Measurements from ENCODE around the gene TOM1L2. TPM values are rescaled to one million over a fixed set of nuclear protein-coding genes. Genes with fewer than 3 reads are reported as not detected.
"Not testable (repeated sequence)": the region's sequence is repeated elsewhere in the genome, so short reads cannot be mapped to it uniquely, and the experiment has no call there.

Gene TOM1L2
- total RNA-seq, 1 experiment from 2014 or later: 24.1 TPM

DNA sequence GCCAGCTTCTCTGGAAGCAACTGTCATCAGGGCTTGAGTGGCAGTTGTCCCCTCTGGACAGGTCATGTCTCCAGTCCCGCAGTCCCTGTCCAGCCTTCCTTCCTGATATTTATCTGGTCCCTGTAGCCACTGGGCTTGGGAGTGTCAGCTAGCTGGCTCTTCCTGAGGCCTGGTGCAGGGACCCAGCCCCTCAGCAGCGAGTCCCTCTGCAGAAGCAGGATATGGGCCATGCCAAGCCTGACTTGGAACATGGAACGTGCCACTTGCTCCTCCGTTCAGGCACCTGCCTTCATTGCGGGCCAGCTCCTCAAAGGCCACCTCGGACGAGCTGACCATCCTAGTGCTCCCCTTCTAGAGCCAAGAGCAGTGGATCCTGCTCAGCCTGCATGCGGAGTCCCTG is 26.7 kb upstream of the TOM1L2 start:
- no TSS peak for BruUV-seq (replicated peaks)

DNA sequence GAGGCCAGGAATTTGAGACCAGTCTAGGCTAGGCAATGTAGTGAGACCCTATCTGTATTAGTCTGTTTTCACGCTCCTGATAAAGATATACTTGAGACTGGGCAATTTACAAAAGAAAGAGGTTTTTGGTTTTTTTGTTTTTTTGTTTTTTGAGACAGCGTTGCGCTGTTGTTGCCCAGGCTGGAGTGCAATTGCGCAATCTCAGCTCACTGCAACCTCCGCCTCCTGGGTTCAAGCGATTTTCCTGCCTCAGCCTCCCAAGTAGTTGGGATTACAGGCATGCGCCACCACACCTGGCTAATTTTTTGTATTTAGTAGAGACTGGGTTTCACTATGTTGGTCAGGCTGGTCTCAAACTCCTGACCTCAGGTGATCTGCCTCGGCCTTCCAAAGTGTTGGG is 23.7 kb upstream of the TOM1L2 start:
- H3K79me2 ChIP-seq (ENCODE audit: insufficient read depth, low read length); RAD21 ChIA-PET (ENCODE audit: low non-redundant PET in 1 of 2, low total read pairs in 2 of 2, uncharacterized antibody in 2 of 2, unreplicated experiment in 2 of 2); H3K9ac ChIP-seq (ENCODE audit: low read length); POLR2A ChIA-PET; H3K27ac ChIP-seq (ENCODE audit: low read depth, low read length); H3K36me3 ChIP-seq (ENCODE audit: control insufficient read depth in 1 of 2, insufficient read depth in 2 of 2, low read length in 2 of 2); DNase-seq (ENCODE audit: low read depth, low spot score); H2AFZ ChIP-seq (ENCODE audit: low read depth, low read length, poor library complexity, severe bottlenecking); ATAC-seq; CTCF ChIA-PET; BruUV-seq (replicated peaks); H3K4me2 ChIP-seq (ENCODE audit: low read length); H3K9me2 ChIP-seq (ENCODE audit: insufficient read depth); intact Hi-C loops (cut with micrococcal nuclease); H3K4me3 ChIP-seq (replicated peaks in 1 of 2; ENCODE audit: low read depth in 1 of 2, low read length in 2 of 2); H3K27me3 ChIP-seq (ENCODE audit: insufficient read depth, low read length); H3K9me3 ChIP-seq (ENCODE audit: control insufficient read depth in 1 of 2, insufficient read depth in 1 of 2, low read depth in 1 of 2, low read length in 2 of 2); H4K20me1 ChIP-seq (ENCODE audit: insufficient read depth): not testable (repeated sequence)
- H3K4me1 ChIP-seq (ENCODE audit: control insufficient read depth in 1 of 2, insufficient read depth in 2 of 2, low read length in 2 of 2): peaks cover 8 to 23% of the 10 kb centered on the region in 2 experiments

More for the DNA sequence above, 26.7 kb upstream of the TOM1L2 start:
- Histone ChIP-seq H3K4me1 (ENCODE audit: control insufficient read depth in 1 of 2, insufficient read depth in 2 of 2, low read length in 2 of 2) (peaks cover 0 to 12% of the 10 kb centered on the region in 2 experiments; a peak in 1 of 4 replicates), H3K9ac (ENCODE audit: low read length) (no peak overlapping the region), H2AFZ (ENCODE audit: low read depth, low read length, poor library complexity, severe bottlenecking) (no peak overlapping the region), H3K4me2 (ENCODE audit: low read length) (no peak overlapping the region), H3K27me3 (ENCODE audit: insufficient read depth, low read length) (no peaks in the 10 kb centered on the region), H3K4me3 (replicated peaks in 1 of 2; ENCODE audit: low read depth in 1 of 2, low read length in 2 of 2) (no peak overlapping the region), H3K9me3 (ENCODE audit: control insufficient read depth in 1 of 2, insufficient read depth in 1 of 2, low read depth in 1 of 2, low read length in 2 of 2) (no peaks in the 10 kb centered on the region), H4K20me1 (ENCODE audit: insufficient read depth) (no peaks in the 10 kb centered on the region), H3K27ac (ENCODE audit: low read depth, low read length) (no peak overlapping the region), H3K36me3 (ENCODE audit: control insufficient read depth in 1 of 2, insufficient read depth in 2 of 2, low read length in 2 of 2) (no peaks in the 10 kb centered on the region), H3K9me2 (ENCODE audit: insufficient read depth) (no peaks in the 10 kb centered on the region), H3K79me2 (ENCODE audit: insufficient read depth, low read length) (no peaks in the 10 kb centered on the region)
- RAD21 ChIA-PET (ENCODE audit: low non-redundant PET in 1 of 2, low total read pairs in 2 of 2, uncharacterized antibody in 2 of 2, unreplicated experiment in 2 of 2): no interaction called here
- no peak for ATAC-seq
- POLR2A ChIA-PET: no interaction called here
- intact Hi-C loops (cut with micrococcal nuclease): no loop called here
- TF ChIP-seq EZH2 (IDR thresholded peaks at IDR 0.05): no peak
- no peak for TF ChIP-seq FOSL1 (IDR thresholded peaks at IDR 0.05; ENCODE audit: low read depth)
- no peak for TF ChIP-seq CEBPB (IDR thresholded peaks at IDR 0.05; ENCODE audit: low read depth)
- TF ChIP-seq EZH2phosphoT487 (IDR thresholded peaks at IDR 0.05; ENCODE audit: borderline replicate concordance): no peak
- TF ChIP-seq, protein P1, sequence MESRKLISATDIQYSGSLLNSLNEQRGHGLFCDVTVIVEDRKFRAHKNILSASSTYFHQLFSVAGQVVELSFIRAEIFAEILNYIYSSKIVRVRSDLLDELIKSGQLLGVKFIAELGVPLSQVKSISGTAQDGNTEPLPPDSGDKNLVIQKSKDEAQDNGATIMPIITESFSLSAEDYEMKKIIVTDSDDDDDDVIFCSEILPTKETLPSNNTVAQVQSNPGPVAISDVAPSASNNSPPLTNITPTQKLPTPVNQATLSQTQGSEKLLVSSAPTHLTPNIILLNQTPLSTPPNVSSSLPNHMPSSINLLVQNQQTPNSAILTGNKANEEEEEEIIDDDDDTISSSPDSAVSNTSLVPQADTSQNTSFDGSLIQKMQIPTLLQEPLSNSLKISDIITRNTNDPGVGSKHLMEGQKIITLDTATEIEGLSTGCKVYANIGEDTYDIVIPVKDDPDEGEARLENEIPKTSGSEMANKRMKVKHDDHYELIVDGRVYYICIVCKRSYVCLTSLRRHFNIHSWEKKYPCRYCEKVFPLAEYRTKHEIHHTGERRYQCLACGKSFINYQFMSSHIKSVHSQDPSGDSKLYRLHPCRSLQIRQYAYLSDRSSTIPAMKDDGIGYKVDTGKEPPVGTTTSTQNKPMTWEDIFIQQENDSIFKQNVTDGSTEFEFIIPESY (IDR thresholded peaks at IDR 0.05; ENCODE audit: extremely low read depth, insufficient replicate concordance, low read length): no peak
- no peak for TF ChIP-seq SRF (IDR thresholded peaks at IDR 0.05; ENCODE audit: low read depth)
- no peak for TF ChIP-seq RAD21 (IDR thresholded peaks at IDR 0.05; ENCODE audit: low read depth)
- TF ChIP-seq POLR2A (IDR thresholded peaks at IDR 0.05; ENCODE audit: borderline replicate concordance, extremely low read depth, insufficient read depth, insufficient read length): no peak
- no peak for TF ChIP-seq ZNF274 (IDR thresholded peaks at IDR 0.05; ENCODE audit: low read depth, low read length)
- TF ChIP-seq EGR1 (IDR thresholded peaks at IDR 0.05; ENCODE audit: low read depth): no peak
- TF ChIP-seq, protein P2, sequence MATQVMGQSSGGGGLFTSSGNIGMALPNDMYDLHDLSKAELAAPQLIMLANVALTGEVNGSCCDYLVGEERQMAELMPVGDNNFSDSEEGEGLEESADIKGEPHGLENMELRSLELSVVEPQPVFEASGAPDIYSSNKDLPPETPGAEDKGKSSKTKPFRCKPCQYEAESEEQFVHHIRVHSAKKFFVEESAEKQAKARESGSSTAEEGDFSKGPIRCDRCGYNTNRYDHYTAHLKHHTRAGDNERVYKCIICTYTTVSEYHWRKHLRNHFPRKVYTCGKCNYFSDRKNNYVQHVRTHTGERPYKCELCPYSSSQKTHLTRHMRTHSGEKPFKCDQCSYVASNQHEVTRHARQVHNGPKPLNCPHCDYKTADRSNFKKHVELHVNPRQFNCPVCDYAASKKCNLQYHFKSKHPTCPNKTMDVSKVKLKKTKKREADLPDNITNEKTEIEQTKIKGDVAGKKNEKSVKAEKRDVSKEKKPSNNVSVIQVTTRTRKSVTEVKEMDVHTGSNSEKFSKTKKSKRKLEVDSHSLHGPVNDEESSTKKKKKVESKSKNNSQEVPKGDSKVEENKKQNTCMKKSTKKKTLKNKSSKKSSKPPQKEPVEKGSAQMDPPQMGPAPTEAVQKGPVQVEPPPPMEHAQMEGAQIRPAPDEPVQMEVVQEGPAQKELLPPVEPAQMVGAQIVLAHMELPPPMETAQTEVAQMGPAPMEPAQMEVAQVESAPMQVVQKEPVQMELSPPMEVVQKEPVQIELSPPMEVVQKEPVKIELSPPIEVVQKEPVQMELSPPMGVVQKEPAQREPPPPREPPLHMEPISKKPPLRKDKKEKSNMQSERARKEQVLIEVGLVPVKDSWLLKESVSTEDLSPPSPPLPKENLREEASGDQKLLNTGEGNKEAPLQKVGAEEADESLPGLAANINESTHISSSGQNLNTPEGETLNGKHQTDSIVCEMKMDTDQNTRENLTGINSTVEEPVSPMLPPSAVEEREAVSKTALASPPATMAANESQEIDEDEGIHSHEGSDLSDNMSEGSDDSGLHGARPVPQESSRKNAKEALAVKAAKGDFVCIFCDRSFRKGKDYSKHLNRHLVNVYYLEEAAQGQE (IDR thresholded peaks at IDR 0.05; ENCODE audit: low read depth): no peak
- TF ChIP-seq ZFX (IDR thresholded peaks at IDR 0.05): no peak
- no peak for TF ChIP-seq YY1 (IDR thresholded peaks at IDR 0.05; ENCODE audit: extremely low read depth, insufficient replicate concordance, low read depth, low read length)
- TF ChIP-seq POLR2AphosphoS5 (IDR thresholded peaks at IDR 0.05; ENCODE audit: low read depth, low read length): no peak
- TF ChIP-seq CBX3 (IDR thresholded peaks at IDR 0.05; ENCODE audit: low read depth): no peak
- TF ChIP-seq, protein P3, sequence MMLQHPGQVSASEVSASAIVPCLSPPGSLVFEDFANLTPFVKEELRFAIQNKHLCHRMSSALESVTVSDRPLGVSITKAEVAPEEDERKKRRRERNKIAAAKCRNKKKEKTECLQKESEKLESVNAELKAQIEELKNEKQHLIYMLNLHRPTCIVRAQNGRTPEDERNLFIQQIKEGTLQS (IDR thresholded peaks at IDR 0.05): no peak
- no peak for TF ChIP-seq SIN3A (IDR thresholded peaks at IDR 0.05; ENCODE audit: low read depth)
- TF ChIP-seq JUND (IDR thresholded peaks at IDR 0.05): no peak
- TF ChIP-seq, protein P4, sequence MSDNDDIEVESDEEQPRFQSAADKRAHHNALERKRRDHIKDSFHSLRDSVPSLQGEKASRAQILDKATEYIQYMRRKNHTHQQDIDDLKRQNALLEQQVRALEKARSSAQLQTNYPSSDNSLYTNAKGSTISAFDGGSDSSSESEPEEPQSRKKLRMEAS (IDR thresholded peaks at IDR 0.05): no peak
- DNase-seq (ENCODE audit: low read depth, low spot score): no peak
- CTCF ChIA-PET: no interaction called here
